HEK293 (cell line): Measurements from ENCODE around the gene PIGZ.

ENCODE experiments used
- SETDB1 ChIP-seq: IDR thresholded peaks from one replicate; pipeline ENCODE4 v1.6.1; 2017; ENCODE audit warnings: mild to moderate bottlenecking, low read length, moderate library complexity, mixed read lengths; ENCODE audit not compliant: insufficient read length
- ZBTB26 ChIP-seq: fragments of 450-650 bp; formaldehyde crosslinking; optimal IDR thresholded peaks from 2 replicates; pipeline ENCODE3; 2016; ENCODE audit warnings: missing biosample characterization, mild to moderate bottlenecking, missing genetic modification characterization

- TF ChIP-seq SETDB1, result no peak
- no peak for TF ChIP-seq ZBTB26 (tag by site-specific recombination)
Observed at GRCh38 chr3:196942915-196943277, 25.7 kb downstream of the PIGZ start.
